ENCODE results near the gene FHIT.

DNA sequence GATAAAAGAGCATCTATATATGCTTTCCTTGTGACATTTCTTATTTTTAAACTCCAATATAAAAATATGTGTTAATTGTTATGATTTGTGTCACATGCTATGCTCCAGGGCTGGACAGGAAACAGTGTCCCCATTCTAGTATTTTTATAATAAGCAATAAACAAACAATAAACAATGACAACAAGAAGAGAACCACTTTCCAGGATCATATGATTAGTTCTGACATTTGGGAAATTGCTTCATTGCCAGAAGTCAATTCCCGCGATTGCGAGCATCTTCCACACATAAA, 260.9 kb downstream of the FHIT start:
- TF ChIP-seq, protein P1, sequence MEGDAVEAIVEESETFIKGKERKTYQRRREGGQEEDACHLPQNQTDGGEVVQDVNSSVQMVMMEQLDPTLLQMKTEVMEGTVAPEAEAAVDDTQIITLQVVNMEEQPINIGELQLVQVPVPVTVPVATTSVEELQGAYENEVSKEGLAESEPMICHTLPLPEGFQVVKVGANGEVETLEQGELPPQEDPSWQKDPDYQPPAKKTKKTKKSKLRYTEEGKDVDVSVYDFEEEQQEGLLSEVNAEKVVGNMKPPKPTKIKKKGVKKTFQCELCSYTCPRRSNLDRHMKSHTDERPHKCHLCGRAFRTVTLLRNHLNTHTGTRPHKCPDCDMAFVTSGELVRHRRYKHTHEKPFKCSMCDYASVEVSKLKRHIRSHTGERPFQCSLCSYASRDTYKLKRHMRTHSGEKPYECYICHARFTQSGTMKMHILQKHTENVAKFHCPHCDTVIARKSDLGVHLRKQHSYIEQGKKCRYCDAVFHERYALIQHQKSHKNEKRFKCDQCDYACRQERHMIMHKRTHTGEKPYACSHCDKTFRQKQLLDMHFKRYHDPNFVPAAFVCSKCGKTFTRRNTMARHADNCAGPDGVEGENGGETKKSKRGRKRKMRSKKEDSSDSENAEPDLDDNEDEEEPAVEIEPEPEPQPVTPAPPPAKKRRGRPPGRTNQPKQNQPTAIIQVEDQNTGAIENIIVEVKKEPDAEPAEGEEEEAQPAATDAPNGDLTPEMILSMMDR (conservative IDR thresholded peaks at IDR 0.05), result no peak
- TF ChIP-seq EZH2 (IDR thresholded peaks at IDR 0.05; ENCODE audit: low read depth), result no peak

Measured in PC-9 (cell line).